Measurements from ENCODE around the gene POU3F2.

DNA sequence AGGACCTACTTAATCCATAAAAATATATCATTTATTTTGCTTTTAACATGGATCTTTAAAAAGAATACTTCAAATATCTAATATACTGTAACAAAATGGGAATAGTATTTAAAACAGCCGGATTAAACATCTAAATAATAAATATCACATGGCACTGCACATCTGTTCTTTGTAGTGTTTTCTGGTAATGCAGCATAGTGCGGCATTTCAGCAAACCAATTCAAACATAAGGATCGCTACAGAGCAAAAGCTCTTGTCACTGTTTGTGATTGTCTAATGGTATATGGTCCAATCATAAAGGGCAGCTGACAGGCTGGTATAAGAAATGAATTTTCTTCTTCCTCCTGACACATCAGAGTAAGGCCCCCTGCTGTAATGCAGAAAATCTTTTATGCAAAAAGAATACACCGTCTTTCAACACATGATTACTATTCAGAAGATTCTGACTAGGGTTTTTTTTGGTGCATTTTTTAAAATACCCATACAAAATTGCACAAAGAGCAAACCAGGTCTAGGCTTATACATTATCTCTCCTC lies 40.0 kb upstream of the POU3F2 start:
- TF ChIP-seq ZFX (IDR thresholded peaks at IDR 0.05; ENCODE audit: borderline replicate concordance): no peak
- TF ChIP-seq, protein P1, sequence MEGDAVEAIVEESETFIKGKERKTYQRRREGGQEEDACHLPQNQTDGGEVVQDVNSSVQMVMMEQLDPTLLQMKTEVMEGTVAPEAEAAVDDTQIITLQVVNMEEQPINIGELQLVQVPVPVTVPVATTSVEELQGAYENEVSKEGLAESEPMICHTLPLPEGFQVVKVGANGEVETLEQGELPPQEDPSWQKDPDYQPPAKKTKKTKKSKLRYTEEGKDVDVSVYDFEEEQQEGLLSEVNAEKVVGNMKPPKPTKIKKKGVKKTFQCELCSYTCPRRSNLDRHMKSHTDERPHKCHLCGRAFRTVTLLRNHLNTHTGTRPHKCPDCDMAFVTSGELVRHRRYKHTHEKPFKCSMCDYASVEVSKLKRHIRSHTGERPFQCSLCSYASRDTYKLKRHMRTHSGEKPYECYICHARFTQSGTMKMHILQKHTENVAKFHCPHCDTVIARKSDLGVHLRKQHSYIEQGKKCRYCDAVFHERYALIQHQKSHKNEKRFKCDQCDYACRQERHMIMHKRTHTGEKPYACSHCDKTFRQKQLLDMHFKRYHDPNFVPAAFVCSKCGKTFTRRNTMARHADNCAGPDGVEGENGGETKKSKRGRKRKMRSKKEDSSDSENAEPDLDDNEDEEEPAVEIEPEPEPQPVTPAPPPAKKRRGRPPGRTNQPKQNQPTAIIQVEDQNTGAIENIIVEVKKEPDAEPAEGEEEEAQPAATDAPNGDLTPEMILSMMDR (IDR thresholded peaks at IDR 0.05): no peak

Data from 22Rv1 (cell line).